Fibroblast of lung (primary cell): Measurements from ENCODE around the gene SLAIN1.

Experiments used
- CTCF ChIP-seq, 2 donors: IDR thresholded peaks in 1 of 2; conservative IDR thresholded peaks in 1 of 2; 1 replicate in 1 of 2; 2 replicates in 1 of 2; pipeline ENCODE4 v1.5.1; 2011 to 2012; ENCODE audit warnings: low read length in 2 of 2, control low read depth in 1 of 2, inconsistent platforms in 1 of 2, low read depth in 1 of 2, mild to moderate bottlenecking in 1 of 2
- EZH2 ChIP-seq: IDR thresholded peaks from 2 replicates; pipeline ENCODE4 v1.5.1; 2012; ENCODE audit warnings: low read length, control low read depth, mild to moderate bottlenecking; ENCODE audit errors: missing control alignments

- peak; percentile 29 to 59 for TF ChIP-seq CTCF (conservative IDR thresholded peaks at IDR 0.05 in 1 of 2, IDR thresholded peaks at IDR 0.05 in 1 of 2; ENCODE audit: low read depth in 1 of 2, low read length in 2 of 2)
- no peak for TF ChIP-seq EZH2
Observed at GRCh38 chr13:77810430-77810829, 112.9 kb downstream of the SLAIN1 start.
